LNCaP clone FGC (cell line): Measurements from ENCODE around the gene TINCR.

Experiments used
- DNase-seq: peaks from one replicate; pipeline ENCODE4 v3.0.0-alpha.2; 2011; ENCODE audit warnings: low read depth
- H3K4me3 ChIP-seq: 2 replicates; pipeline ENCODE4 v1.5.1; 2011; ENCODE audit warnings: mild to moderate bottlenecking, low read depth, low read length, control low read depth
- TF ChIP-seq, protein P1 (sequence below): IDR thresholded peaks from 2 replicates; pipeline ENCODE4 v1.5.1; 2012; ENCODE audit warnings: mild to moderate bottlenecking; ENCODE audit not compliant: control insufficient read depth, insufficient read depth; ENCODE audit errors: extremely low read depth

The TINCR gene

DNA sequence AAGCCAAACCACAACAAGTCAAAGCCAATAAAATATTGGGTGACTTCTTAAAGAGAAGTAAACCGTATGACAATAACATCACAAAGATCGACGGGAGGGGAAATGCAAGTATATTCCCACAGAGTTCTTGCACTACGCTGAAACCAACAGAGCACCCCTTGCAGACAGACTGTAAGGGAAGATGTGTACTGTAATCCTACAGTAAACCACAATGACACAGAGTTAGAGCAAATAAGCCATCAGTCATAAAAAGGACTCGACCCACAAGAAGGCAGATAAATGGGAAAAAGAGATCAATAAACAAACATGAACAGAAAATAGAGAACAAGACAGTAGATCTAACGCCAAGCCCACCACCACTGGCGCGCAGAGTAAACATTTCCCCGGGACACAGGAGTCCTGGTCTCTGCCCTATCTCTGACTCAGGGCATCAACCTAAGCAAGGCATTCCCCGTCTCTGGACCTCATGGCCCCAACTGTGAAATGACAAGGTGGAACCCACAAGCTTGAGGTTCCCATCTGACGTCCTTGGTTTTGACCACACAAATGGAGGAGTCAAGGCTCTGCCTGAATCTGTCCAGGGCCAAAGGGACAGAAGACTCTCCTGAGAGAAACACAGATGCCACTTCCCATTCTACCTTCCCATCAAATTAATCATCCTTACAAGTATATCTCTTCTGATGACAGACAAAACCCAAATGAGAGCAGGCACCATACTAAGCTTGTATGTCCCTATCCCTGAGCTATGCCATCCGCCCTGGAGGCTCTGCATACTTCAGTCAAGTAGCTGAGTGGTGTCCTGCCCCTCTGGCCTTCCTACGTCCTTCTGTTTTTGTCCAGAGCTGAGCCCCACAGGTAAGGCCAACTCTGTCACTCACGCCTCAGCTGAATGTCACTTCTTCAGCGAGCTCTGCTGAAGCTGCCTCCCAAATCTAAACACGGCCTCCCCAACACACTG, 39.8 kb upstream of the TINCR start:
- TF ChIP-seq, protein P1, sequence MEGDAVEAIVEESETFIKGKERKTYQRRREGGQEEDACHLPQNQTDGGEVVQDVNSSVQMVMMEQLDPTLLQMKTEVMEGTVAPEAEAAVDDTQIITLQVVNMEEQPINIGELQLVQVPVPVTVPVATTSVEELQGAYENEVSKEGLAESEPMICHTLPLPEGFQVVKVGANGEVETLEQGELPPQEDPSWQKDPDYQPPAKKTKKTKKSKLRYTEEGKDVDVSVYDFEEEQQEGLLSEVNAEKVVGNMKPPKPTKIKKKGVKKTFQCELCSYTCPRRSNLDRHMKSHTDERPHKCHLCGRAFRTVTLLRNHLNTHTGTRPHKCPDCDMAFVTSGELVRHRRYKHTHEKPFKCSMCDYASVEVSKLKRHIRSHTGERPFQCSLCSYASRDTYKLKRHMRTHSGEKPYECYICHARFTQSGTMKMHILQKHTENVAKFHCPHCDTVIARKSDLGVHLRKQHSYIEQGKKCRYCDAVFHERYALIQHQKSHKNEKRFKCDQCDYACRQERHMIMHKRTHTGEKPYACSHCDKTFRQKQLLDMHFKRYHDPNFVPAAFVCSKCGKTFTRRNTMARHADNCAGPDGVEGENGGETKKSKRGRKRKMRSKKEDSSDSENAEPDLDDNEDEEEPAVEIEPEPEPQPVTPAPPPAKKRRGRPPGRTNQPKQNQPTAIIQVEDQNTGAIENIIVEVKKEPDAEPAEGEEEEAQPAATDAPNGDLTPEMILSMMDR, result no peak
- no peak overlapping the region for H3K4me3 ChIP-seq
- DNase-seq, result no peak

DNA sequence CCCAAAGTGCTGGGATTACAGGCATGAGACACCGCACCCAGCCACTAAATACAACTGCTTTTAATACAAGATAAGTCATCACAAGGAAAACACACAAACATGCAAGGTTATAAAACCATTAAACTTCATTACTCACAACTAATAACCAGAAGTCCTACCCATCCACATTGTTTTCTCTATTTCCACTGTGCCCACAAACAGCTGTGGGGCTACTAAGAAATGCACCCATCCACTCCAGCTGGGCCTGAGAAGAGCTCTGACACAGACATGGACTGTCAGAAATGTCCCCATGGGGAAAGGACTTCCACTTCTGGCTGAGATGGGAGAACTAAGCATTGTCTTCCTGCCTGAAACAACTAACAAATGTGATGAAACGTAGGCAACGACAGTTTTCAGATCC, 37.6 kb upstream of the TINCR start:
- H3K4me3 ChIP-seq, result no peak overlapping the region
- DNase-seq, result no peak
- TF ChIP-seq, protein P1, result no peak

DNA sequence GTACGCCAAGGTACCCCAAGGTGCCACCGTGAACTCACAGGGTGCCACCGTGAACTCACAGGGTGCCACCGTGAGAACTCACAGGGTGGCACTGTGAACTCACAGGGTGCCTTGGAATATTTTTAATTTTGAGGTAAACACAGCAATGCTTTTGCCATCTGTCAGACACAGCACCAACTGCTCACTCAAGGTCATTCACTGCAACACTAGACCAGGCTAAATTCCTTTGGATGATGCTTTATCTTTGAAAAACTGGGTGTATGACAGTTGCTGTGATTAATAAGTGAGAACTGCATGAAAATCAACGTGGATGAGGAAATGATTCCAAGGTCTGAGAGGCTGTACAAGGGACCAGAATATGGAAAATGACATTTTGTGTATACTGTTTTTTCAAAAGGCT, 35.9 kb upstream of the TINCR start:
- TF ChIP-seq, protein P1, result no peak
- no peak overlapping the region for H3K4me3 ChIP-seq
- DNase-seq, result no peak

DNA sequence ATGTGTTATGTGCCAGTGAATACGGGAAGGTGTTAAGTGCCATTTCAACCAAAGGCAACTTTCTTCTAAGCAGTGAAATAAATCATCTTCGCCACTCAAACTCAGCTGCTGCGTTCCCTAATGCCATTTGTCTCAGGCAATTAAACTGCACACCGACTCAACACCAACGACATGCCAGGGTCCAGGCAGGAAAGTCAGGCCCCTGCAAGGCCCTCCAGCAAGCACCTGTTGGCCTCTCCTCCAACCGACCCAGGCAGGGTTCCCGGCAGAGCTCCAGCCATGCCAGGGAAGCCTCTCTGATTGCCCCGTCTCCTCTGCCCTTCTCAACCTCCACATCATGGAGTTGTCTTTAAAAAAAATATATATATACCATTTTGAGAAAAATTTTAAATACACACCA, 33.0 kb upstream of the TINCR start:
- no peak for DNase-seq
- TF ChIP-seq, protein P1, result no peak

DNA sequence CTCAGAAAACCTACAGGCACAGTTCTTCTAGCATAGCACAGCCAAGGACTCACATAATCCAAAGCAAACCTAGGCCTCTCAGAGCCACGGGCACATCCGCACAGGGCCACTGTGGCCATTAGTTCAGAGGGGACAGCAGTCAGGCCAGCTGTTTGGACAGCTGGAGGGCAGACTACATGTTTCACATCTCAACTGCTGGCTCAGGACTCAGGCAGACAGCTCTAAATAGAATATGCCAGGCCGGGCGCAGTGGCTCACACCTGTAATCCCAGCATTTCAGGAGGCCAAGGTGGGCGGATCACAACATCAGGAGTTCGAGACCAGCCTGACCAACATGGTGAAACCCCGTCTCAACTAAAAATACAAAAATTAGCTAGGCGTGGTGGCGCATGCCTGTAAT, 28.0 kb upstream of the TINCR start:
- TF ChIP-seq, protein P1, result no peak
- H3K4me3 ChIP-seq, result no peak overlapping the region
- no peak for DNase-seq

More for the DNA sequence above, 33.0 kb upstream of the TINCR start:
- no peak overlapping the region for H3K4me3 ChIP-seq

DNA sequence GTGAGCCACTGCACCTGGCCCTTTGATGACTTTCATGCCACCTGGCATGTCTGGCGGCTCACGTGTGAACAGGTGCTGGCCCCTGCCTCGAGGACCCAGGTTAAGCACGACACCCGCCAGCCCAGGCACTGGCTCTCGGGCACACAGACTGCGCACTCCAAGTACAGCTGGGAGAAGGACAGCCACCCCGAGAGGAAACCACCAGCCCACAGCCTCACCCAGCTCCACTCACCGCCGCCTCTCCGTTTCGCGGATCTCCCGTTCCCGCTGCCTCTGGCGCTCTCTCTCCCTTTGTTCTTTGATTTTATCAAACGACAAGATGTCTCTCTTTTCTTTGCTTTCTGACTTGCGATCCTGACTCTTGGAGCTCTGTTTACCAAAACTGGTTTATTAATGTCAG, 27.4 kb upstream of the TINCR start:
- no peak overlapping the region for H3K4me3 ChIP-seq
- TF ChIP-seq, protein P1, result no peak
- DNase-seq, result no peak
